Measurements from ENCODE around the gene PGAP3. TPM values are rescaled to one million over a fixed set of nuclear protein-coding genes. Genes with fewer than 3 reads are reported as not detected.
"Not testable (repeated sequence)": the region's sequence is repeated elsewhere in the genome, so short reads cannot be mapped to it uniquely, and the experiment has no call there.

Gene PGAP3, protein sequence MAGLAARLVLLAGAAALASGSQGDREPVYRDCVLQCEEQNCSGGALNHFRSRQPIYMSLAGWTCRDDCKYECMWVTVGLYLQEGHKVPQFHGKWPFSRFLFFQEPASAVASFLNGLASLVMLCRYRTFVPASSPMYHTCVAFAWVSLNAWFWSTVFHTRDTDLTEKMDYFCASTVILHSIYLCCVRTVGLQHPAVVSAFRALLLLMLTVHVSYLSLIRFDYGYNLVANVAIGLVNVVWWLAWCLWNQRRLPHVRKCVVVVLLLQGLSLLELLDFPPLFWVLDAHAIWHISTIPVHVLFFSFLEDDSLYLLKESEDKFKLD
- total RNA-seq (ENCODE audit: insufficient read depth, low replicate concordance), result 12.8 TPM

DNA sequence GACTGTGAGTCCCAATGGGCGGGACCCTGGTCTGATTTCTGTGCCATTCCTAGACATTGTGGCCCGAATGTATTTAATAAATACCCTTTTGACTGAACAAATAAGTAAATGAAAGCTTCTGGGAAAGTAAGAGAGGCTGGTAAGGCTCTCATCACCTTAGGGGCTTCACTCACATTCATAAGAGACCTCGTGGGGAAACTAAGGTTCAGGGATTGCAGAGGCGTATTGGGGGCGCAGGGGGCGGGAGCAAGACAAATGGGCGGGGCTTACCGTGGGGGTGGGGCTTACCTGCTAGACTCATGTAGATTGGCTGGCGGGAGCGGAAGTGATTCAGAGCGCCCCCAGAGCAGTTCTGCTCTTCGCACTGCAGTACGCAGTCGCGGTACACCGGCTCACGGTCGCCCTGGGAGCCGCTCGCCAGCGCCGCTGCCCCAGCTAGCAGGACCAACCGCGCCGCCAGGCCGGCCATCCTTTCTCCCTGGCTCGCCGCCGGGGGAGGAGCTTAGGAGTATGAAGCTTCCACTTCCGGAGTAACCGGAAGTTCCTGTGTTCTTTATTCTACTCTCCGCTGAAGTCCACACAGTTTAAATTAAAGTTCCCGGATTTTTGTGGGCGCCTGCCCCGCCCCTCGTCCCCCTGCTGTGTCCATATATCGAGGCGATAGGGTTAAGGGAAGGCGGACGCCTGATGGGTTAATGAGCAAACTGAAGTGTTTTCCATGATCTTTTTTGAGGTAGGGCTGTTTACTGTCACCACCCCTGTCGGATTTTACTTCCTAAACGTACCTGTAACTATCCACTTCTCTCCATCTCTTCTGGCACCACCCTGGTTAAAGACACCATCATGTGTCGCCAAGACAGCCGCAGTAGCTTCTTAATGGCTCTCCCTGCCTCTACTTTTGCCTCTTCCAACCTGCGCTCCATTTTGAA lies at the start of gene PGAP3:
PGAP3 (minus strand) TSS at position 512 of the 929 bp plus-strand sequence; CDS start at position 469, 43 bp downstream.
- DNase-seq (ENCODE audit: low spot score), result peak; percentile 94

DNA sequence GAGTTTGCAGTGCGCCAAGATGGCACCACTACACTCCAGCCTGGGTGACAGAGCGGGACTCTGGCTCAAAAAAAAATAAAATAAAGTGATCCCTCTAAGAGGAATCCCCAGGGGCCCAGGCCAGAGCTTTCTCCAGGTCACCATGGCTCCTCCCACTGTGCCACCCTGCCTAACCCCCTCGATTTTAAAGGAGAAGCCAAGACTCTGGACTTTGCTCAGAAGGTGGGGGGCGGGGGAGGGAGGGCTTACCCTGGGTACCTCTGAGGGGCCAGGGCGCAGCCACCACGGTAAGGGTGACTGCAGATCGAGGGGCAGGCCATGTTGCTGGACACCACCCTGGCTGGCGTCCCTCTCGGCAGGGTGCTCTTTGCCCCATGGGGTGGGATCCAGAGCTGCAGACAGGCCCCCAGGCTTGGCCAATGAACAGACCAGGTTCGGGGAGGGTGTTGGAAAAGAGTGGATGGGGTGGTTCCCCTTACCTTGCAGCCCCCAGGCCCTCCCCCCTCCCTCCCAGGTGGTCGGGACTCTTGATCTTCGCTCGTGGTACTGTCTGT lies 49.4 kb upstream of the PGAP3 start:
- DNase-seq (ENCODE audit: low spot score), result no peak

DNA sequence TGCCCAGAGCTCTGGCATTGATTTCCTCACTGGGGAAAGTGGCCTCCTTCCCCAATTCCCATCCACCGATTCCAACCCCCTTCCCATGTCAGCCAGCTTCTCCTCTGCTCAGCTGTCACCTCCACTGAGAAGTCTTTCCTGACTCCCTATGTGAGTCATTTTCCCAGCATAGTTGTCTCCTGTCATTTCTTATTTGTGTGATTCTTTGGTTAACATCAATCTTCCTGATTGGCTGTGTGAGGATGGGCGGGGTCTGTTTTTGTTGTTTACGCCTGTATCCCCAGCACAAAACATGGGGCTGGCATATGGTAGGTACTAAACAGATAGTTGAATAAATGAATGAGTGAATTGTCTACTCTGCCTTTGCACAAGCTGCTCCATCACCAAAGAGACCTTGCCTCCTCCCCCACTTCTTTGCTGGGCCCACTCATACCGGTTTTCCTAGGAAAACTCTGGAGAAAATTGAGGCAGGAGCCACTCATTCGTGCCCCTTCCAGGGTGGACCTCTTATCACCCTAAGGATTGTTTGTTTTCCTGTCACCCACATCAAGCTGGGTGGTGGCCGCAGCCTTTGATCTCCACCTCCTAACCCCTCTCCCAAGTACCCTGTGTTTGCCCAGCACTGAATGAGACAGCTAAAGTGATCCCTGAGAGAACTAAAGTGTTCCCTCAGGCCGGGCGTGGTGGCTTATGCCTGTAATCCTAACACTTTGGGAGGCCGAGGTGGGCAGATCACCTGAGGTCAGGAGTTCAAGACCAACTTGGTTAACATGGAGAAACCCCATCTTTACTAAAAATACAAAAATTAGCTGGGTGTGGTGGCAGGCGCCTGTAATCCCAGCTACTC lies 48.7 kb upstream of the PGAP3 start:
- no peak for DNase-seq (ENCODE audit: low spot score)

DNA sequence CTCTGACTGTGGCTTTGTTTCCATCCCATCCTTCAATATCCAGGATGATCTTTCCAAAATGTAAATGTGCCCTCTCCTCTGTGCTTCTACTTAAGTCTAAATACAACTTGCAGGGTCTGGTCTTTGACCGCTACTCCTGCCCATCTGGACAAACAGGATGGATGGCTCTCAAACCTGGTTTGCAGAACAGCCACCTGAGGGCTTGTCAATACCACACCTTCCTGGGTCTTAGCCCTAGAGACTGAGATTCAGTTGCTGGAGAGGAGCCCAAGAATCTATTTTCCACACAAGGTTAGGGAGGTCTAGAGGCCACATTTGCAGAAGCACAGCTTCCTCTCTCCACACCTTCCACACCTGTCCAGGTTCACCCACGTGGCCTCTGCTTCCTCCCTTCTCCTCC lies 48.0 kb upstream of the PGAP3 start:
- no peak for DNase-seq (ENCODE audit: low spot score)

DNA sequence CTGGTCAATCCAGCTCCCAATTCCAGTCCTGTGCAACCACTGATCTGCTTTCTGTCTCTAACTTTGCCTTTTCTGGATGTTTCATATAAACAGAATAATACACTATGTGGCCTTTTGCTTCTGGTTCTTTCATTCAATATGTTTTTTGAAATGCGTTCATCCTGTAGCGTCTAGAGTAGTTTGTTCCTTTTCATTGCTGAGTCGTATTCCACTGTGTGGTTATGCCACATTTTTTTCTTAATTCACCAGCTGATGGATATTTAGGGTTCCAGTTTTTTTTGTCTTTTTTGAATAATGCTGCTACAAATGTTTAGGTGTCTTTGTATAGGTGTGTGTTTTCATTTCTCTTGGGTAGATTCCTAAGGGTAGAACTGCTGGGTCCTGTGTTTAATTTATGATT lies 44.7 kb upstream of the PGAP3 start:
- no peak for DNase-seq (ENCODE audit: low spot score)

DNA sequence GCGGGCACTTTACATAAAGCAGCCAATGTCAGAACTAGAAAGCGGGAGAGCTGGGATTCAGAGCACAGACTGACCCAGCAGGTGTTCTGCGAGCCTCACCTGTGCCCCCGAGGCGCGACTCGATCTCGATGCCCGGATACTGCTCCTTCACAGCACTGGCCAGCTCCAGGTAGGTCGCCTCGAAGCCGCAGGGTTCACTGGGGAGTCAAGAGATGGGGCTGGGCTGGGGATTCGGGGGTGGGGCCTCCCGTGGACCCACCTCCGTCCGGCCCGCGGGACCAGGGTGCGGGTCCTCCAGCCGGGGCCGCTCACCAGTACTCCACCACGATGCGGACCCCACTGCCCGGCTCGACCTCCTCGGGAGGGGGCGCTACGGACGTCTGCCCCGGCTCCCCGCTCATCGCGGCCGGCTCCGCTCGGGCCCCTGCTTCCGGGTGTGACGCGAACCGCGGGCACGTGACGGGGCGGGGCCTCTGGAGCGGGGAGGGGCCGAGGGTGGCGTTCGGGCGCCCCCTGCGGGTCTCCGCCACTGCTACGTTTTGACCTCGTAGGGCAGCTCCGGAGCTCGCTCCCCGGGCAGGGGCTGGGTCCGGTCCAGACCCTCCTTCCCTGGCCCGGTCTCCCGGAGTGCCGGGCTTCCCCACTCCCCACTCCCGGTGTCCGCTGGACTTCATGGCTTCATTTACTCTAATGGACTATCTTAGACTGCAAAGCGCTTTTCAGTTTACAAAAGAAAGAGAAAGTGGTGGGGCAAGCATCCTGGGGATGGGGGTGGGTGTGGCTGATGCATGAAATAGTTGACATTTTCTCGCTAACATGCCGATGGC lies 42.5 kb upstream of the PGAP3 start, which contains the start of gene MIEN1:
MIEN1 (minus strand) TSS at position 438 of the 827 bp plus-strand sequence; CDS start at position 401, 37 bp downstream.
- peak; percentile 84 for DNase-seq (ENCODE audit: low spot score)

DNA sequence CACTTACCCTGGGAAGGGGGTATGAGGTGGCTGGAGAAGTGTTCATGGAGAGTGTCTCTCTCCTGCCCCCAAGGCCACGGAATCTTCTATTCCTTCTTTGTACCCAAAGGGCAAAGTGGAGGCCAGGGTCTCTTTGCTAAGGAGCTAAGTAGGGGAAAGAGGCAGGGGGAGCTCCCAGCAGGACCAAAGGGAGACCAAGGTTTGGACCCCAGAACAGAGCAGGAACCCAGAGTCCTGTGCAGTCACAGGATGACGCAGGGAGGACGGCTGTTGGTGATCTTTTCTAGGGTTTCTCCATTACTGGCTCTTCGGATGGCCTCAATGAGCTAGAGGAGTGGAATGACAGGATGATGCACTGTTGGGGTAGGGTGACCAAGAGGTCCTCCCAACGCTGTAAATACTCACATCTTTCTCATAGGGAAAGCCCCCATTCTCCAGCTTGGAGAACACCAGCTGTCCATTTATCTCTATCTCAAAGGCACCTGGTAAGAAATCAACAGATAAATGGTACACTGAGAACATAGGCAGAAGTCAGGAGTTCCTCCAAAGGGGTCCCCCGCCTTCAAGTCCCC lies 41.5 kb upstream of the PGAP3 start:
- no peak for DNase-seq (ENCODE audit: low spot score)

DNA sequence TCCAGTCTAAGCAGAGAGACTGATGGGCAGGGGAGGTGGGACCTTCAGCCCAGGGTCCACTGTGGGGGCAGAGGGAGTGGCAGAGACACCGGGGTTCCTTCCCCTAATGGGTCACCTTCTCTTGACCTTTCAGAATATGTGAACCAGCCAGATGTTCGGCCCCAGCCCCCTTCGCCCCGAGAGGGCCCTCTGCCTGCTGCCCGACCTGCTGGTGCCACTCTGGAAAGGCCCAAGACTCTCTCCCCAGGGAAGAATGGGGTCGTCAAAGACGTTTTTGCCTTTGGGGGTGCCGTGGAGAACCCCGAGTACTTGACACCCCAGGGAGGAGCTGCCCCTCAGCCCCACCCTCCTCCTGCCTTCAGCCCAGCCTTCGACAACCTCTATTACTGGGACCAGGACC lies 39.7 kb upstream of the PGAP3 start:
- no peak for DNase-seq (ENCODE audit: low spot score)

DNA sequence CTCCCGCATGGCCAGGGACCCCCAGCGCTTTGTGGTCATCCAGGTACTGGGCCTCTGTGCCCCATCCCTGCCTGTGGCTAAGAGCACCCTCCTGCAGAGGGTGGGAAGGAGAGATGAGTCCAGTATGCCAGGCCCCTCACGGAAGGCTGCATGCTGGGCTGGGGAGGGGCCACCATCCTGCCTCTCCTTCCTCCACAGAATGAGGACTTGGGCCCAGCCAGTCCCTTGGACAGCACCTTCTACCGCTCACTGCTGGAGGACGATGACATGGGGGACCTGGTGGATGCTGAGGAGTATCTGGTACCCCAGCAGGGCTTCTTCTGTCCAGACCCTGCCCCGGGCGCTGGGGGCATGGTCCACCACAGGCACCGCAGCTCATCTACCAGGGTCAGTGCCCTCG lies 38.8 kb upstream of the PGAP3 start:
- no peak for DNase-seq (ENCODE audit: low spot score)

DNA sequence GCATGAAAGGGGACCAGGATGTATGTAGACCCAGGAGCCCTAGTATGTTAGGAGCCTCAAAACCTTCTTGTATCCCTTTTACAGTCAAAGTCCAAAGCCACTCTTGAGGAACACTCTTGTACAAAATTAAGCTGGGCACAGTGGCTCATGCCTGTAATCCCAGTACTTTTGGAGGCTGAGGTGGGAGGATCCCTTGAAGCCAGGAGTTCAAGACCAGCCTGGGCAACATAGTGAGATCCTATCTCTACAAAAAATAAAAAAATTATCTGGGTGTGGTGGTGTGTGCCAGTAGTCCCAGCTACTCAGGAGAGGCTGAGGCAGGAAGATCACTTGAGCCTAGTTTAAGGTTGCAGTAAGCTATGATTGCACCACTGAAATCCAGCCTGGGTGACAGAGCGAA lies 38.1 kb upstream of the PGAP3 start:
- DNase-seq (ENCODE audit: low spot score), result not testable (repeated sequence)

DNA sequence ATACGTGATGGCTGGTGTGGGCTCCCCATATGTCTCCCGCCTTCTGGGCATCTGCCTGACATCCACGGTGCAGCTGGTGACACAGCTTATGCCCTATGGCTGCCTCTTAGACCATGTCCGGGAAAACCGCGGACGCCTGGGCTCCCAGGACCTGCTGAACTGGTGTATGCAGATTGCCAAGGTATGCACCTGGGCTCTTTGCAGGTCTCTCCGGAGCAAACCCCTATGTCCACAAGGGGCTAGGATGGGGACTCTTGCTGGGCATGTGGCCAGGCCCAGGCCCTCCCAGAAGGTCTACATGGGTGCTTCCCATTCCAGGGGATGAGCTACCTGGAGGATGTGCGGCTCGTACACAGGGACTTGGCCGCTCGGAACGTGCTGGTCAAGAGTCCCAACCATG lies 36.9 kb upstream of the PGAP3 start:
- no peak for DNase-seq (ENCODE audit: low spot score)

DNA sequence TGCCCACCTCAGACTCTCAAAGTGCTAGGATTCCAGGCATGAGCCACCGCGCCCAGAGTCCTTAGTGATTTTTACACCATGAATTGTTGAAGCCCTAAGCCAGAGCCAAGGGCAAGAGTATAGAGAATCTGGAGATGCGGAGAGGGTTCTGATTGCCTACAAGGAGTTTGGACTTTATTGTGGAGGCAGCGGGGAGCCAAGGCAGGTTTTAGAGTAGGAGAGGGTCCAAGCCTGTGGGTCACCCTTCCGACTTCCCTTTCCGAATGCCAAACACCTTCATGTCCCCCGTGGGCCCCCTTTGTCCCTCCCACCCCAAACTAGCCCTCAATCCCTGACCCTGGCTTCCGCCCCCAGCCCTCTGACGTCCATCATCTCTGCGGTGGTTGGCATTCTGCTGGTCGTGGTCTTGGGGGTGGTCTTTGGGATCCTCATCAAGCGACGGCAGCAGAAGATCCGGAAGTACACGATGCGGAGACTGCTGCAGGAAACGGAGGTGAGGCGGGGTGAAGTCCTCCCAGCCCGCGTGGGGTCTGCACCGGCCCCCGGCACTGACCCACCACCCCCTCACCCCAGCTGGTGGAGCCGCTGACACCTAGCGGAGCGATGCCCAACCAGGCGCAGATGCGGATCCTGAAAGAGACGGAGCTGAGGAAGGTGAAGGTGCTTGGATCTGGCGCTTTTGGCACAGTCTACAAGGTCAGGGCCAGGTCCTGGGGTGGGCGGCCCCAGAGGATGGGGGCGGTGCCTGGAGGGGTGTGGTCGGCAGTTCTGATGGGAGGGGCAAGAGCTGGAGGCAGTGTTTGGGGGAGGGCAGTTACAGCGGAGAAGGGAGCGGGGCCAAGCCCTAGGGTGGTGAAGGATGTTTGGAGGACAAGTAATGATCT lies 35.4 kb upstream of the PGAP3 start:
- DNase-seq (ENCODE audit: low spot score), result no peak

DNA sequence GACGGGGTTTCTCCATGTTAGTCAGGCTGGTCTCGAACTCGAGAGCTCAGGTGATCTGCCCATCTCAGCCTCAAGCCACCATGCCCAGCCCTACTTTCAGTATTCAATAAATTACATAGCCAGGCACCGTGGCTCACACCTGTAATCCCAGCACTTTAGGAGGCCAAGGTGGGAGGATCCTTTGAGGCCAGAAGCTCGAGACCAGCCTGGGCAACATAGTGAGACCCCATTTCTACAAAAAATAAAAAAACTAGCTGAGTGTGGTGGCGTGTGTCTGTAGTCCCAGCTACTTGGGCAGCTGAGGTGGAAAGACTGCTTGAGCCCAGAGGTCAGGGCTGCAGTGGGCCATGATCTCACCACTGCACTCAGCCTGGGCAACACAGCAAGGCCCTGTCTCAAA lies 34.2 kb upstream of the PGAP3 start:
- no peak for DNase-seq (ENCODE audit: low spot score)

DNA sequence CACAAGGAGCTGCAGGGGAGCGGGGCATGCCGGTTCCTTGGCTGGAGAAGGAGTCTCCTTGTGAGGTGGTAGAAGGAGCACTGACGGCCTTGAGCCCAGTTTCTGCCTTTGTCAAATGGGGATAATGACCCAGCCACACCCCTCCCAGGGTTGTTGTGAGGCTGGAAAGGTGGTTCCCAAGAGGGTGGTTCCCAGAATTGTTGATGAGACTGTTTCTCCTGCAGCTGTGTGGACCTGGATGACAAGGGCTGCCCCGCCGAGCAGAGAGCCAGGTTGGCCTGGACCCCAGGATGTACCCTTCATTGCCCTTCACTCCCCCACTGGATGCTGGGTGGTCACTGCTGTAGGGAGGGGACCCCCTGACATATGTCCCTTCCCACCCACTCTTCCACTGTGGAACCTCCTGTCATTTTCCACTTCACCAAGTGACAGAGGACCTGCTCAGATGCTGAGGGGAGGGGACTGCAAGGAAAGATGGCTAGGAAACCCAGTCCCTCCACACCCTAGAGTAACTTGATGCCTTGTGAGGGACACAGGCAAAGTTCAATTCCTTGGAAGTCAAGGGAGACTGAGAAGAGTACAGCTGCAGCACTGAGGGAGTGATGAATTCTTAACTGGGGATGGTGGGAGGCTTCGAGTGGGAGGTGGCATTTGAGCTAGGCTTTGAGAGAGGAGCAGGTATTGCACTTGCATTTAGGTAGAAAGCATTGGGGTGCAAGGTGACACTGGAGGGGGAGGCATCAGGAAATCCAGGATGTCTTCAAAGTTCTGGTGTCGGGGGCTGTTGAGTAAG lies 31.9 kb upstream of the PGAP3 start:
- DNase-seq (ENCODE audit: low spot score), result no peak

DNA sequence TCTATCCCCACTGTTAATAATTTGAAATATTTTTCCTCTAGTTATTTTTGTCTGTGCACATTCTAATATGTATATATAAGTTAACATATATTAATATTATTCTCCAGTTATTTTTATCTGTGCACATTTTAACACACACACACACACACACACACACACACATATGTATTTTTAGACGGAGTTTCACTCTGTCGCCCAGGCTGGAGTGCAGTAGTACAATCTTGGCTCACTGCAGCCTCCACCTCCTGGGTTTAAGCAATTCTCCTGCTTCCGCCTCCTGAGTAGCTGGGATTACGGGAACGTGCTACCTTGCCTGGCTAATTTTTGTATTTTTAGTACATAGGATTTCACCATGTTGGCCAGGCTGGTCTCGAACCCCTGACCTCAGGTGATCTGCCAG lies 29.8 kb upstream of the PGAP3 start:
- no peak for DNase-seq (ENCODE audit: low spot score)

DNA sequence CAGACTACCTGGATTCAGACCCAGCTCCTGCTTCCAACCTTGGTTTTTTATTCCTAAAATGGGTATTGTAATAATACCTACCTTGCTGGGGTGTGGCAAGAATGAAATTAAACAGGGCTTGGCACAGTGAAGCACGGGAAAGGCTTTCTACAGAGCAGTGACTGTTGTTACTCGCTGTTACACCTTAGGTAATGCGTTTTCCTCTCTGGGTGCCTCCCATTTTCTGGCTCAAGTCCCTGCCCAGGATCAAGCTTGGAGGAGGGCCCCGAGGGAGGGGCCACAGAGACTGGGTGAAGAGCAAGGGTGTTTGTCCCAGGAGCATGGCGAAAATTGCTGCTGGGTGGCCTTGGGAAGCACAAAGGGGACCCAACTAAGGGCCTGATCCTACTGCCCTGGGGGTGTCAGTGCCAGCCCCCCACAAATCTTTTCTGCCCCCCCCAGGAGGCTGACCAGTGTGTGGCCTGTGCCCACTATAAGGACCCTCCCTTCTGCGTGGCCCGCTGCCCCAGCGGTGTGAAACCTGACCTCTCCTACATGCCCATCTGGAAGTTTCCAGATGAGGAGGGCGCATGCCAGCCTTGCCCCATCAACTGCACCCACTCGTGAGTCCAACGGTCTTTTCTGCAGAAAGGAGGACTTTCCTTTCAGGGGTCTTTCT lies 29.2 kb upstream of the PGAP3 start:
- DNase-seq (ENCODE audit: low spot score), result no peak

DNA sequence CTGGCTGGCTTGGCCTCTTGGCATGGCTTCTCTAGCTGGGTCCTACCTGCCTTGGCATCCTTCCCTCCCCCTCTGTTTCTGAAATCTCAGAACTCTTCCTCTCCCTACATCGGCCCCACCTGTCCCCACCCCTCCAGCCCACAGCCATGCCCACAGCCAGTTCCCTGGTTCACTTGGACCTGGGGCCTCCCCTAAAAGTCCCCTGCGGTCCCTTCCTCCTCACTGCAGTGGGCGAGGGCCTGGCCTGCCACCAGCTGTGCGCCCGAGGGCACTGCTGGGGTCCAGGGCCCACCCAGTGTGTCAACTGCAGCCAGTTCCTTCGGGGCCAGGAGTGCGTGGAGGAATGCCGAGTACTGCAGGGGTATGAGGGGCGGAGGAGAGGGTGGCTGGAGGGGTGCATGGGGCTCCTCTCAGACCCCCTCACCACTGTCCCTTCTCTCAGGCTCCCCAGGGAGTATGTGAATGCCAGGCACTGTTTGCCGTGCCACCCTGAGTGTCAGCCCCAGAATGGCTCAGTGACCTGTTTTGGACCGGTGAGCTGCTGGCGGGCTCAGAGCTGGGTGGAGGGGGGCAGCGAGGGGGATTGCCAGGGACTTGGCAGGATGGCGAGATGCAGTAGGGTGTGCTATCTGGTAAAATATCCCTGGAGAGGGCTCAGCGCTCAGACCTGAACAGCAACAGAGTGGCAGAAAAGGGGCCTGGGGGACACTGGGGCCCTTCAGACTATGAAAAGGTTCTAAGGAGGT lies 28.4 kb upstream of the PGAP3 start:
- DNase-seq (ENCODE audit: low spot score), result no peak
